Activated T-helper 17 cell treated with anti-CD3 and anti-CD28 coated beads, Interleukin-2, amount 50 U/mL, for 72 hours (primary cell): ENCODE measurements around the gene ZPLD1. TPM values are rescaled to one million over a fixed set of nuclear protein-coding genes. Genes with fewer than 3 reads are reported as not detected.

Source experiments
- ATAC-seq: fragments of 150-1000 bp; cut with Tn5 transposase; replicated peaks from 2 replicates; pipeline ENCODE4 v1.10.0; 2021; ENCODE audit warnings: mild to moderate bottlenecking, moderate library complexity
- H3K27ac Mint-ChIP-seq: one replicate; pipeline ENCODE4 v1.8.0; 2022; ENCODE audit warnings: mixed read lengths
- H3K27me3 Mint-ChIP-seq: one replicate; pipeline ENCODE4 v1.8.0; 2022; ENCODE audit warnings: mixed read lengths
- H3K36me3 Mint-ChIP-seq: one replicate; pipeline ENCODE4 v1.8.0; 2022; ENCODE audit warnings: low read depth, mild to moderate bottlenecking, mixed read lengths
- H3K4me1 Mint-ChIP-seq: one replicate; pipeline ENCODE4 v1.8.0; 2022; ENCODE audit warnings: mixed read lengths
- H3K4me3 Mint-ChIP-seq: one replicate; pipeline ENCODE4 v1.8.0; 2022; ENCODE audit warnings: mild to moderate bottlenecking, mixed read lengths
- H3K9me3 Mint-ChIP-seq: one replicate; pipeline ENCODE4 v1.8.0; 2022; ENCODE audit warnings: mixed read lengths
- total RNA-seq, 2 donors: library from RNA; stranded (reverse); gene quantifications; one replicate each; pipeline ENCODE4 v1.2.3, GENCODE V29; 2022

The ZPLD1 gene
- total RNA-seq, 2 donors from 2014 or later = 0.11 TPM; not detected in 1

- Mint-ChIP-seq H3K9me3 (no peaks in the 10 kb centered on the region), H3K4me3 (no peak overlapping the region), H3K27ac (no peak overlapping the region), H3K27me3 (peaks cover 9% of the 10 kb centered on the region), H3K4me1 (no peaks in the 10 kb centered on the region), H3K36me3 (no peaks in the 10 kb centered on the region)
- no peak for ATAC-seq
These were observed 92.0 kb downstream of the ZPLD1 start for GRCh38 chr3:102526865-102527264.

- H3K9me3 Mint-ChIP-seq = no peaks in the 10 kb centered on the region
- H3K4me3 Mint-ChIP-seq = no peak overlapping the region
- no peak for ATAC-seq
- no peak overlapping the region for H3K27ac Mint-ChIP-seq
- no peaks in the 10 kb centered on the region for H3K36me3 Mint-ChIP-seq
- no peaks in the 10 kb centered on the region for H3K4me1 Mint-ChIP-seq
- peaks cover under 1% of the 10 kb centered on the region for H3K27me3 Mint-ChIP-seq
These were observed 93.9 kb downstream of the ZPLD1 start for GRCh38 chr3:102528727-102529126.
